ENCODE results near the gene STK17B. TPM values are rescaled to one million over a fixed set of nuclear protein-coding genes. Genes with fewer than 3 reads are reported as not detected.

The STK17B gene
- polyA plus RNA-seq, 2 of the 4 experiments (the other 2 are of a cell fraction): 4.0 to 9.2 TPM

DNA sequence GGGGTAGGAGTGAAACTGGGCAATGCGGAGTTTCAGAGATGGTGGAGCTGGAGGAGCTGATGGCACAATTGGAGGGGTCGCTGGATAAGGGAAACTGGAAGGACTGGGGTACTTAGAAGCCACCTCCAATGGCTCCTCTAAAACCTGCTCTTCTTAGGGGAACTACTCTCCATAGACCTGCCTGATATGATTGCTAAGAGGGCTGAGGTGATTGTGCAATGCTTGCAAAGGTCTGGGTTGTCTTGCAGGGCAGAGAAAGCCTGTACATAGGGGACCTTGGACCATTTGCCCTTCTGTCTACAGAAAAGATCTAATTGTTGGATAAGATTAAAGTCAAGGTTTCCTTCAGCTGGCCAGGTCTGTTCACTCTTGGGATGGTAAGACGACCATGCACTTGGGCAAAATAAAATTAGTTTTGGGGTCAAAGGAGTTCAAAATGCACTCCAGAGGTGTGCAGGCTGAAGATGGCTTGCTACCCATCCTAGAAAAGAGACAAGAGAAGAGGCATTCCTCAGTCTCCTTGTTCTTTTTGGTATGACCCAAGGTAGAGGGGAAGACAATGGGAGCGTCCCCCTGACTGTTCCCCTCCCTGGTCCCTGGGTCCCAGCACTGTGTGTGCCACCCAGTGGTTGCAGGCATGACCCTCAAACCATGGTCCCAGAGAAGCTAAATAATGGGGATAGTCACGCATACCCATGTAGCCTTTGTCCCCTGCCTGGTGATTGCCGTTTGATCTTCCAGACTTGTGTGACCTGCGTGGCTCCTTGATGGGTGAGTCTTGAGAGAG is 41.1 kb downstream of the STK17B start:
- H3K27ac ChIP-seq: no peak overlapping the region
- no peak overlapping the region for H3K4me2 ChIP-seq
- CTCF ChIA-PET: interaction anchor here (0.7 to 0.8 kb wide), 2 partner anchors 27 to 196 kb away, joined by 3 read pairs; no protein-coding TSS in a partner anchor
- H3K4me3 ChIP-seq: no peak overlapping the region
- POLR2A ChIA-PET: no interaction called here
- peaks cover 26% of the 10 kb centered on the region for H3K9me3 ChIP-seq
- no peaks in the 10 kb centered on the region for H3K4me1 ChIP-seq
- TF ChIP-seq POLR2A (IDR thresholded peaks at IDR 0.05; ENCODE audit: low read length): no peak
- TF ChIP-seq CEBPB (IDR thresholded peaks at IDR 0.05): peak in 1 of 2 experiments; percentile 31; a peak in 2 of 4 replicates
- DNase-seq (ENCODE audit: low read depth in 1 of 2, low spot score in 1 of 2) (no peak), ATAC-seq (no peak), FAIRE-seq (no peak)
- WGBS (ENCODE audit: missing lambda C conversion rate): 77% methylated on average over 7 of the region's 7 CpGs

DNA sequence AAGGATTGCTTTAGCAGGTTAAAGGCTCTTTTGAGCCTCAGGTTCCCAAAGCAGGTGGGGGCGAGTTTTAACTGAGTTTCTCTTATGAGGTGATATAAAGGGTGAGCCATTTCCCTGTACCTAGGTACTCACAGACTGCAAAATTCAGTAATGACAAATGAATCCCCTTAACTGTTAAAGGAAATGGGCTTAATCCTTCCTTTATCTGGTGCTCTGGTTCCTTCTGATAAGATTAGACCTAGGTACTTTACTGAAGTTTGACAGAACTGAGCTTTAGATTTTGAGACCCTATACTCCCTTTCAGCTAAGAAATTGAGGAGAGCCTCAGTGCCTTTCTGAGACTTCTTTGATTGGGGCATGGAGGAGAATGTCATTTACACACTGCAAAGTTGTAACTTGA is 42.6 kb downstream of the STK17B start:
- FAIRE-seq (no peak), DNase-seq (ENCODE audit: low read depth in 1 of 2, low spot score in 1 of 2) (no peak), ATAC-seq (no peak)
- CTCF ChIA-PET: no interaction called here
- TF ChIP-seq JUN (IDR thresholded peaks at IDR 0.05) (no peak), FOSL2 (IDR thresholded peaks at IDR 0.05) (no peak), FOSL2 (CRISPR knock-in tag; IDR thresholded peaks at IDR 0.05) (no peak), JUNB (IDR thresholded peaks at IDR 0.05) (no peak), ZNF302 (CRISPR knock-in tag; IDR thresholded peaks at IDR 0.05) (no peak), HOXB5 (CRISPR knock-in tag; IDR thresholded peaks at IDR 0.05) (no peak), CHD2 (IDR thresholded peaks at IDR 0.05; ENCODE audit: low read length, partially characterized antibody) (no peak), KDM1A (IDR thresholded peaks at IDR 0.05; ENCODE audit: low read depth) (no peak), HOXB13 (CRISPR knock-in tag; IDR thresholded peaks at IDR 0.05; ENCODE audit: low read depth) (no peak), EP300 (IDR thresholded peaks at IDR 0.05) (no peak), NFE2L2 (conservative IDR thresholded peaks at IDR 0.05; ENCODE audit: low read length) (no peak), GATA3 (IDR thresholded peaks at IDR 0.05; ENCODE audit: borderline replicate concordance) (no peak), HOXA7 (CRISPR knock-in tag; IDR thresholded peaks at IDR 0.05) (no peak), ZSCAN20 (CRISPR knock-in tag; IDR thresholded peaks at IDR 0.05) (no peak), POLR2AphosphoS2 (conservative IDR thresholded peaks at IDR 0.05; ENCODE audit: low read length) (no peak), RCOR1 (IDR thresholded peaks at IDR 0.05; ENCODE audit: low read depth, low read length) (no peak), NR3C1 (IDR thresholded peaks at IDR 0.05) (no peak), CBX8 (IDR thresholded peaks at IDR 0.05) (no peak)
- TF ChIP-seq, protein P1, sequence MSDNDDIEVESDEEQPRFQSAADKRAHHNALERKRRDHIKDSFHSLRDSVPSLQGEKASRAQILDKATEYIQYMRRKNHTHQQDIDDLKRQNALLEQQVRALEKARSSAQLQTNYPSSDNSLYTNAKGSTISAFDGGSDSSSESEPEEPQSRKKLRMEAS (IDR thresholded peaks at IDR 0.05): no peak
- TF ChIP-seq, protein P2, sequence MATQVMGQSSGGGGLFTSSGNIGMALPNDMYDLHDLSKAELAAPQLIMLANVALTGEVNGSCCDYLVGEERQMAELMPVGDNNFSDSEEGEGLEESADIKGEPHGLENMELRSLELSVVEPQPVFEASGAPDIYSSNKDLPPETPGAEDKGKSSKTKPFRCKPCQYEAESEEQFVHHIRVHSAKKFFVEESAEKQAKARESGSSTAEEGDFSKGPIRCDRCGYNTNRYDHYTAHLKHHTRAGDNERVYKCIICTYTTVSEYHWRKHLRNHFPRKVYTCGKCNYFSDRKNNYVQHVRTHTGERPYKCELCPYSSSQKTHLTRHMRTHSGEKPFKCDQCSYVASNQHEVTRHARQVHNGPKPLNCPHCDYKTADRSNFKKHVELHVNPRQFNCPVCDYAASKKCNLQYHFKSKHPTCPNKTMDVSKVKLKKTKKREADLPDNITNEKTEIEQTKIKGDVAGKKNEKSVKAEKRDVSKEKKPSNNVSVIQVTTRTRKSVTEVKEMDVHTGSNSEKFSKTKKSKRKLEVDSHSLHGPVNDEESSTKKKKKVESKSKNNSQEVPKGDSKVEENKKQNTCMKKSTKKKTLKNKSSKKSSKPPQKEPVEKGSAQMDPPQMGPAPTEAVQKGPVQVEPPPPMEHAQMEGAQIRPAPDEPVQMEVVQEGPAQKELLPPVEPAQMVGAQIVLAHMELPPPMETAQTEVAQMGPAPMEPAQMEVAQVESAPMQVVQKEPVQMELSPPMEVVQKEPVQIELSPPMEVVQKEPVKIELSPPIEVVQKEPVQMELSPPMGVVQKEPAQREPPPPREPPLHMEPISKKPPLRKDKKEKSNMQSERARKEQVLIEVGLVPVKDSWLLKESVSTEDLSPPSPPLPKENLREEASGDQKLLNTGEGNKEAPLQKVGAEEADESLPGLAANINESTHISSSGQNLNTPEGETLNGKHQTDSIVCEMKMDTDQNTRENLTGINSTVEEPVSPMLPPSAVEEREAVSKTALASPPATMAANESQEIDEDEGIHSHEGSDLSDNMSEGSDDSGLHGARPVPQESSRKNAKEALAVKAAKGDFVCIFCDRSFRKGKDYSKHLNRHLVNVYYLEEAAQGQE (IDR thresholded peaks at IDR 0.05): no peak
- TF ChIP-seq, protein P3, sequence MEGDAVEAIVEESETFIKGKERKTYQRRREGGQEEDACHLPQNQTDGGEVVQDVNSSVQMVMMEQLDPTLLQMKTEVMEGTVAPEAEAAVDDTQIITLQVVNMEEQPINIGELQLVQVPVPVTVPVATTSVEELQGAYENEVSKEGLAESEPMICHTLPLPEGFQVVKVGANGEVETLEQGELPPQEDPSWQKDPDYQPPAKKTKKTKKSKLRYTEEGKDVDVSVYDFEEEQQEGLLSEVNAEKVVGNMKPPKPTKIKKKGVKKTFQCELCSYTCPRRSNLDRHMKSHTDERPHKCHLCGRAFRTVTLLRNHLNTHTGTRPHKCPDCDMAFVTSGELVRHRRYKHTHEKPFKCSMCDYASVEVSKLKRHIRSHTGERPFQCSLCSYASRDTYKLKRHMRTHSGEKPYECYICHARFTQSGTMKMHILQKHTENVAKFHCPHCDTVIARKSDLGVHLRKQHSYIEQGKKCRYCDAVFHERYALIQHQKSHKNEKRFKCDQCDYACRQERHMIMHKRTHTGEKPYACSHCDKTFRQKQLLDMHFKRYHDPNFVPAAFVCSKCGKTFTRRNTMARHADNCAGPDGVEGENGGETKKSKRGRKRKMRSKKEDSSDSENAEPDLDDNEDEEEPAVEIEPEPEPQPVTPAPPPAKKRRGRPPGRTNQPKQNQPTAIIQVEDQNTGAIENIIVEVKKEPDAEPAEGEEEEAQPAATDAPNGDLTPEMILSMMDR (IDR thresholded peaks at IDR 0.05): no peak
- WGBS (ENCODE audit: missing lambda C conversion rate): 15% methylated on average over 1 of the region's 1 CpG
- Histone ChIP-seq H3K4me1 (no peaks in the 10 kb centered on the region), H3K4me3 (no peak overlapping the region), H3K9me3 (peaks cover 26% of the 10 kb centered on the region), H3K4me2 (no peak overlapping the region), H3K27ac (no peak overlapping the region)
- POLR2A ChIA-PET: no interaction called here

Data from A549 (cell line).